GM21390 (cell line): ENCODE data around the gene TBC1D5.
"Not testable (repeated sequence)": the region's sequence is repeated elsewhere in the genome, so short reads cannot be mapped to it uniquely, and the experiment has no call there.

Experiments used
- ATAC-seq: cut with Tn5 transposase; IDR thresholded peaks from one replicate; pipeline ENCODE4 v1.9.1; 2021; ENCODE audit not compliant: unreplicated experiment

TBC1D5 gene

DNA sequence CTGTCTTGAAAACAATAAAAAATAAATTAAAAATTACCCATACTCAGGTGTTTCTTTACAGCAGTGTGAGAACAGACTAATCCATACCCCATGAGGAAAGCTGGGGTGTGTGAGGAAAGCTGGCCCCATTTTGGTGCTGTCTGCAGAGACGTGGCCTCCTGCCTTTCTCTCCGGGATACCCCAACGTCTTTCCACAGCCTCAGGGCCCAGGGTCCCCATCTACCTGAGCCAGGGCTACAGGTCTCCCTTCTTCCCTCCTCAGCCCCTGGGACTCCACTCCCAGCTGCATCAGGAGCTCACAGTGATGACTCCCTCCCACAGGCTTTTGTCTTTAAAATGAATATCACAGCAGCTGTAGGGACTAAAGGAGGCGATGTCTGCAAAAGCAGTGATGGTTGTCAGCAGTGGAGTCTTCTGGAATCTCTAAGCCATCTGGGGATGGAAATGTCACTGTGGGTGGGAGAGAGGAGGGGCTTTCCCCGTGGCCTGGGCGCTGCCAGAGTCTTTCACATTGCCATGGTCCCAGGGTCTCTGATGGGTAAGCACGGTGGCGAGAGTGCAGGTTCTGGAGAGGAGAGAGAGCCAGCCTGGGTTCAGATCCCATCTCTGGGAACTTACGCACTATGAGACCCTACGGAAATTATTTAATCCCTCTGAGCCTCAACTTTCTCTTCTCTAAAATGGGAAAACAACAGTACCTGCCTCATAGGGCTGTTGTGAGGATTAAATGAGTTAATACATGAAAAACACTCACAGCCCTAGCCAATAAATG is 598.4 kb downstream of the TBC1D5 start:
- no peak for ATAC-seq

DNA sequence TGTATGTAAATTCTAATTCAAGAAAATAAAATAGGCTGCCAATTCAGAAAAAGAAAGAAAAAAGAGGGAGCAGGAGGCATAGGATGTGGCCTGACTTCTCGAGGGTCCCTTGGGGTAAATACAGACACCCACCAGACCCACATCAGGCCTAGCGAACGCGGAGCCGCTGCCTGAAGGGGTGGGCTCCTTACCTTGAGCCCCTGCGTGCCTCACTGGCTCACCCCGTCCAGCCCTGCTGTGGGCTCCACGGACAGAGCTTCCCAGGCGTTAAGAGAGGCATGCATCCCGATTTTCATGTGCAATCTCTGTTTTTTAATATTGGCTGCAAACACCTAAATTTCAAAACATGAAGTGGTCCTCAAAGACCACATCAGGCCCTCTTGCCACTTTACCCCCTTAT is 599.9 kb downstream of the TBC1D5 start:
- no peak for ATAC-seq

DNA sequence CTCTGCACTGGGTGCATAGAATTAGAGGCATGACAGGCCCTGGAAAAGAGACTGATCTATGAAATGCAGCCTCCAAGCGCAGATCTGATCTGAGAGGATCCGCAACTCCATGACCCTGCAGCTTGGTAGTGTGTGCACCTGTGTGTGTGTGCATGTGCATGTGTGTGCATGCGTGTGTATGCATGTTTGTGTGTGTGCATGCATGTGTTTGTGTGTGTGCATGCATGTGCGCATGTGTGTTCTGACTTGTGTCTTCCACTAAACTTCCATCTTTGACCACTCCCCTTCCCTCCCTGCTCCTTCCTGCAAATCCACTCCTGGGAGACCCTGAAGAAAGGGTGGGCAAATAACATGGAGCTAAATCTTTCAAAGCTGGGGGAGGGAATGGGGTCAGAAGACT is 600.7 kb downstream of the TBC1D5 start:
- ATAC-seq, result no peak

DNA sequence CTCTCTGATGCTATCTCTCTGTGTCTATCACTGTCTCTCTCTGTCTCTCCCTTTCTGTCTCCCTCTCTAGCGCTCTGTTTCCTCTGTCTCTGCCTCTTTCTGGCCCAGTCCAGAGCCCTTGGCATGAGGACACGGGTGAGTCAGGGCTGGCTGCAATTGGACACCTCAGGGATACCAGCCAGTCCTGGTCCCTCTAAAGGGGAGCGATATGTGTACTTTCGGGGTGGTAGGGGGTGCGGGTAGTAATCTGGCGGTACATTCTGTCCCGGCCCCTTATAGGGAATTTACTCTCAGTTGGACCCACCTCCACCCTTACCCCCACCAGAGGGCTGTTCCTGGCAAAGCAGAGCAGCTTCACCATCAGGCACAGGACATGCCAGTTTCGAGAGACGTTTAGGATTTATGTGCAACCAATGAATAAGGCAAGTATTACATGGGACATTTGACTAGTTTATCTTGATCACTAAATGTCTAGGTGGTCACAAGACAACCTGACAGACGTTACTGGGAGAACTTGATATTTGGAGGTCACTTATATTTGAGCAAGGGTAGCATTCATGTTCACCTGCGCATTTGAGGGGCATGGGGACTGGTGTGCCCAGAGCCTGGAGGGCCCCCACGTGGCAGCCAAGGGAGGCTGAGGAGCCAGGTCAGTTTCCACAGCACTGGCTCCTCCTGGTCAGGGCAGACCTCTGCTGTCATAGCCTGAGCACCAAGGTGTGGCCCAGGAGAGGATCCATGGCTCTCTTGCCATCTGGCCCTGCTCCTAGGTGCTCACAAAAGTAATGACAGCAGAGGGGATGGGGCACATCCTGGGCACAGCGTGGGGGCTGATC is 601.5 kb downstream of the TBC1D5 start:
- ATAC-seq, result no peak

DNA sequence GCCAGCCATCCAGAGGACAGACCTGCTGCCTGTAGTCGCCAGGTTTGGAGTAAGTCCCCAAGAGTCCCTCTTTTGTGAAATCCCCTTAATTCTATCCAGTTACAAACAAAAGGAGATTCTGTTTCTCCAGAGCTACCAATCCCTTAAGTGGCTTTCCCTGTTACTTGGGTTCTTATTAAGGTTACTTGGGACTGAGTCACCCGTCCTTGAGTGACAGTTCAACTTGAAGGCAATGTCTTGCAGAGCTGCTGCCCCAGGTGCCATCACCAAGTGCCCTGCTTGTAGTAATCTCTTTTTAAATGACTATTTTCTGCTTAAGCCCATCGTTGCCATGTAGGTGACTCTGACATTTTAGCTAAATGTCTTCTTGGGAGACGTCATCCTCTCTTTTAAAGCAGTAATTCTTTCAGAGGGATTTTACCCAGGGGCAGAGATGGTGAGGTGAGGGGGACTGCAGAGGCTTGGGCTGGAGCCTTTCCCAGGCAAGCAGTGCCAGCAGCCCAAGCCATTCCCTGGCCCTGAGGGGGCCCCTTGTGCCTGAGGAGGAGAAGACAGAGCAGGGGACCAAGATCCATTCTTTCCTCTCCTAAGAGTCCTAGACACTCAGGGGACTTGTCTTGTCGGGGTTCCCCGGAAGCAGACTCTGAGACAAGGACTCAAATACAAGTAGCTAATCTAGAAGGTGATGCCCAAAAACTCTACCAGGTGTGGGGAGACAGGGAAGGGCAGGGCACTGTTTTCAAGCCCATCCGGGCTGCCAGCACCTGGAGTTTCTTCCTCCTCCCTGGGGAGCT is 604.0 kb downstream of the TBC1D5 start:
- no peak for ATAC-seq

- ATAC-seq, result no peak
Measured at GRCh38 chr3:17137321-17137826, 605.1 kb downstream of the TBC1D5 start.

GRCh38 chr3:17136136-17136721 is 606.2 kb downstream of the TBC1D5 start:
- no peak for ATAC-seq

GRCh38 chr3:17135696-17136095 is 606.7 kb downstream of the TBC1D5 start:
- ATAC-seq, result no peak

DNA sequence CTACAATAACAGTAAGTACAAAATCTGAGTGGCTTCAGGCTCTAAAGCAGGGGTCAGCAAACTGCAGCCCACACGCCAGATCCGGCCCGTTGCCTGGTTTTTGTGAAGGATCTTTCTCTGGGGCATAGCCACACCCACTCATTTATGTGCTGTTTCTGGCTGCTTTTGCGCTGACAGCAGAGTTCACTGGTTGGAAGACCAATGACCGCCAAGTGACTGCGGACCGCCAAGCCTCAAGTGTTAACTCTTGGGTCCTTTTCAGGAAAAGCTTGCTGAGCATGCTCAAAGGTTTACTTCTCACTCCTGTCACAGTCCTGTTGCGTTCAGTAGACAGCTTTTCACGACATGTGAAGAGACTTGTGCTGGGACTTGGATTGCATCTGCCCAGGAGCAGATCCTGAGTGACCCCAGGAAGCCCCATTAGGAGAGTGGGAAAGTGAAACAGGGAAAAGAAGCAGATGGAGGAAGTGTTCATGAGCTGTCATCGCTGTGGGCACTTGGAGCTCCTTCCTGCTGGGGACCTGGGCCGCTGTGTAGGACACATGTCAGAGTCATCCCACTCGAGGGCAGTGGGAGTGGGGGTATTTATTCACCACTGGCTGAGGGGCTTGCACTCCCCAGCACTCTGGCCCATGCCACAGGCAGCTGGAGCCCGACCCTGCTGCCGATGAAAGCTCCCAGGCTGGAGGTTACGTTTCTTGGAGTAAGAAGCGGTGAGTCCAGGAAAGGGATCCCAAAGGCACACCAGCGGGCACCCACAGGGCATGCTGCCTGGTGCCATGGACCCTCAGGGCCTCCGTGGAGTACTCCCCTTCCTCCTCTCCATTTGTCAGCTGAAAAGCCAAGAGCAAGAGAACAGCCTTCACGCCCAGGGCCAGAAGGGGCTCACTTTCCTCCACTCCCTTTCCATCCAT is 608.5 kb downstream of the TBC1D5 start:
- no peak for ATAC-seq

DNA sequence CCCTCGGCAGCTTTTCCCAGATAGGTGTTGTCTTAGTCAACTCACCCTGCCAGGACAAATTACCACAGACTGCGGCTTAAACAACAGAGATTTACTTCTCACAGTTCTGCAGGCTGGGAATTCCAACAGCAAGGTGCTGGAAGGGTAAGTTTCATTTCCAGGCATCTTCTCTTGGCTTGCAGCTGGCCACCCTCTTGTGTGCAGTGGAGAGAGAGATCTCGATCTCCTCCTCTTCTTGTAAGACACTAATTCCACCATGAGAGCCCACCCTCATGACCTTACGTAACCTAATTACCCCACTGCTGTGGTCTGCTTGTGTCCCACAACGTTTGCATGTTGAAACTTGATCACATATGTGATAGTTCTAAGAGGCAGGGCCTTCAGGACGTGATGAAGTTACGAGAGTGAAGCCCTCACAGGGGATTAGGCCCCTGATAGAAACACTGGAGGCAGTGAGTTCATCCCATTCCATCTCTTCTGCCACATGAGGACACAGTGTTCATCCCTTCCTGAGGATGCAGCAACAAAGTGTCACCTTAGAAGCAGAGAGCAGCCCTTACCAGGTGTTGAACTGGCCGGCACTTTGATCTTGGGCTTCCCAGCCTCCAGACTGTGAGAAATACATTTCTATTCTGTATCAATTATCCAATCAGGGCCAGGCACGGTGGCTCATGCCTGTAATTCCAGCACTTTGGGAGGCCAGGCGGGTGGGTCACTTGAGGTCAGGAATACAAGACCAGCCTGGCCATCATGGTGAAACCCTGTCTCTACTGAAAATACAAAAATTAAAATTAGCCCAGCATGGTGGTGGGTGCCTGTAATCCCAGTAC is 609.9 kb downstream of the TBC1D5 start:
- no peak for ATAC-seq

DNA sequence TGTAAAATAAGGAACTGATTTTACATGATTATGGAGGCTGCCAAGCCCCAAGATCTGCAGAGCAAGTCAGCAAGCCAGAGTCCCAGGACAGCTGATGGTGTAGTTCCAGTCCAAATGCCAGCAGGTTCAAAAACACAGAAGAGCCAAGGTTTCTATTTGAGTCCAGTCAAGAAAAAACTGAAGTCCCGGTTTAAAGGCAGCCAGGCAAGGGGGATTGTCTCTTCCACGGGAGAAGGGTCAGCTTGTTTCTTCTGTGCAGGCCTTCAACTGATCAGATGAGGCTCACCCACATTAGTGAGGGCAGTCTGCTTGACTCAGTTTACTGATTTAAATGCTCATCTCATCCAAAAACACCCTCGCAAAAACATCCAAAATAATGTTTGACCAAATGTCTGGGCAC is 611.5 kb downstream of the TBC1D5 start:
- no peak for ATAC-seq

GRCh38 chr3:17129556-17129955 is 612.9 kb downstream of the TBC1D5 start:
- ATAC-seq, result no peak

DNA sequence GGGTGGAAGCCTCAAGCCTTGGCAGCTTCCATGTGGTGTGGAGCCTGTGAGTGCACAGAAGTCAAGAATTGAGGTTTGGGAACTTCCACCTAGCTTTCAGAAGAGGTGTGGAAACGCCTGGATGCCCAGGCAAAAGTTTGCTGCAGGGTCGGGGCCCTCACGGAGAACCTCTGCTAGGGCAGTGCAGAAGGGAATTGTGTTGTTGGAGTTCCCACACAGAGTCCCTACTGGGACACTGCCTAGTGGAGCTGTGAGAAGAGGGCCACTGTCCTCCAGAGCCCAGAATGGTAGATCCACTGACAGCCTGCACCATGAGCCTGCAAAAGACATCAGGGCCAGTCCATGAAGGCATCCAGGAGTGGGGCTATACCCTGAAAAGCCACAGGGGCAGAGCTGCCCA is 613.8 kb downstream of the TBC1D5 start:
- ATAC-seq, result not testable (repeated sequence)

- no peak for ATAC-seq
Measured at GRCh38 chr3:17125738-17126442, 616.5 kb downstream of the TBC1D5 start.

- no peak for ATAC-seq
Measured at GRCh38 chr3:17122758-17123157, 619.7 kb downstream of the TBC1D5 start.

GRCh38 chr3:17121336-17121735 is 621.1 kb downstream of the TBC1D5 start:
- no peak for ATAC-seq

DNA sequence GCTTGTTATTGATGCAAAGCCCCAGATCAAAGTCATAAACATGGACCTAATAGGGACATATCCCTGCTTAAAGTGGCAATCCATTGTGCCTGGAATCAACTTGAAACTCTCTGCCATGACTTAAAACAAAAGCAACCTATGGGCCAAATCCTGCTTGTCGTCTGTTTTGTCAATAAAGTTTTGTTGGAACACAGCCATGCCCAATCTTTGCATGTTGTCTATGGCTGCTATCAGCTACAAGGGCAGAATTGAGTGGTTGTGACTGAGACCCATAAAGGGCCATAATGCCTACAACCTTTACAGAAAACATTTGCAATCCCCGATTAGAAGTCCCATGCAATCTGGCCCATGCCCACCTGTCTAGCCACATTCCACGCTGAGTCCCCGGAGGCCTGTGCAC is 622.3 kb downstream of the TBC1D5 start:
- no peak for ATAC-seq
